CD4-positive, alpha-beta T cell treated with Interferon alpha-2 for 1 hour (primary cell): Measurements from ENCODE around the gene KYAT1.

Experiments
- DNase-seq, 2 donors: peaks; one replicate each; pipeline ENCODE4 v3.0.0-alpha.2; 2020 to 2022

Gene KYAT1

DNA sequence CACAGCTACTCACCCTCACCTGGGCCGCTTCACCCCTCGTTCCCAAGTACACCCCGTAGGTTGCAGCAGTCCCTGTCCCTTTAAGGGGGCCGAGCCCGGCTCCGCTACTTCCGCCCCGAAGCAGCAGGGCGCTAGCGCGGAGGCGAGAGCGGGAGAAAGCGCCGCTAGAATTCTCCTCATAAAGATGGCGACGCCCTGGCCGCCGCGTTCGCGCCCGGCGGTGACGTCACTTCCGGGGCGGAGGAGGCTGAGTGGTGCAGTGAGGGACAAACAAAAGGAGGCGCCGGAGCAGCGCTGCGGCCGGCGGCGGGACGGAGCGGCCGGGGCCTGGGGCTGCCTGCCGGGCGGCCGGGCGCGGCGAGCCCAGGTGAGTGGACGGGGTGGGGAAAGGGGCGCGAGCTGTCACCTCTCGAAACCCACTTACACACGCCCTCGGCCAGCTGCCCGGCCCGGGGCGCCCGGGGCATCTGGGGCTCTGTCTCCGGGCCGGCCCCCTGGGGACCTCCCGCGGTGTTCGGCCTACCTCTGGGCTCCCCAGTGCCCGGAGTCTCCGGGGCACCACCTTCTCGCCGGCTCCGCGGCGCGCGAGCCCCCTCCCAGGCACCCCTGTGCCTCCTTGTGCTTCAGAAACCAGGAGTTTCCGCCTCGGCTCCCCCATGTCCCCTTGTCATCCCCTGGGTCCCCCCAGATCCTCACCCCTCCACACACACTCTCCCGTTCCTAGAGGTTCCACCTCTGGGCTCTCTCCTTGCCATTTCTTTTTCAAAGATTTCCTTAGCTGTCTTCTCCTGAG, at the start of gene KYAT1, which contains the start of gene LRRC8A:
KYAT1 (minus strand) TSS at position 67 of the 793 bp plus-strand sequence. CDS start 36,545 bp downstream, outside the sequence.
LRRC8A (plus strand) TSS at position 250 of the 793 bp plus-strand sequence. CDS start 25,032 bp downstream, outside the sequence.
- DNase-seq, result peak; percentile 96 to 98

DNA sequence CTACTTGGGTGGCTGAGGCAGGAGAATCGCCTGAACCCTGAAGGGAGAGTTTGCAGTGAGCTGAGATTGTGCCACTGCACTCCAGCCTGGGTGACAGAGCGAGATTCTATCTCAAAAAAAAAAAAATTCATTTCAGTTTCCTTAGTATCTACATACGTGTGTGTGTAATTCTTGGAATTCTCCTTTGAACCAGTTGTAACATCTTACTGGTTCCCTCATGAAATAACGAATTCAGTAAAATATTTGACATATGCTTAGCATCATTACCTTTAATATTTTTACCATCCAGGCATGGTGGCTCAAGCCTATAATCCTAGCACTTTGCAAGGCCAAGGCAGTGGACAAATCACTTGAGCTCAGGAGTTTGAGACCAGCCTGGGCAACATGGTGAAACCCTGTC, 47.8 kb upstream of the KYAT1 start:
- DNase-seq, result no peak

DNA sequence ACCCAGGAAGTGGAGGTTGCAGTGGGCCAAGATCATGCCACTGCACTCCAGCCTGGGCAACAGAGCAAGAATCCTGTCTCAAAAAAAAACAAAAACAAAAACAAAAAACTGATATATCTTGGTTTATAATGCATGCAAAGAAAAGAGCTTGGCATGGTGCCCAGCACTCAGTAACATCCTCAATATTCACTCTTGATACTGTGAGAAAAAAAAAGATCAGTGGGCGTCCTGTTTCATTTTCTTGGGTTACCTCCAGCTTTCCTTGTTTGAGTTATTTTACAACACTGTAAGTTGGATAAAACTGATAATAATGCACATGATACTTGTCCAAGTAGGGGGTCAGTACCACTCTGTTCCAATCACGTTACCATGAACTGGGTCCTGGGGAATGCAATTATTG, 46.9 kb upstream of the KYAT1 start:
- no peak for DNase-seq

DNA sequence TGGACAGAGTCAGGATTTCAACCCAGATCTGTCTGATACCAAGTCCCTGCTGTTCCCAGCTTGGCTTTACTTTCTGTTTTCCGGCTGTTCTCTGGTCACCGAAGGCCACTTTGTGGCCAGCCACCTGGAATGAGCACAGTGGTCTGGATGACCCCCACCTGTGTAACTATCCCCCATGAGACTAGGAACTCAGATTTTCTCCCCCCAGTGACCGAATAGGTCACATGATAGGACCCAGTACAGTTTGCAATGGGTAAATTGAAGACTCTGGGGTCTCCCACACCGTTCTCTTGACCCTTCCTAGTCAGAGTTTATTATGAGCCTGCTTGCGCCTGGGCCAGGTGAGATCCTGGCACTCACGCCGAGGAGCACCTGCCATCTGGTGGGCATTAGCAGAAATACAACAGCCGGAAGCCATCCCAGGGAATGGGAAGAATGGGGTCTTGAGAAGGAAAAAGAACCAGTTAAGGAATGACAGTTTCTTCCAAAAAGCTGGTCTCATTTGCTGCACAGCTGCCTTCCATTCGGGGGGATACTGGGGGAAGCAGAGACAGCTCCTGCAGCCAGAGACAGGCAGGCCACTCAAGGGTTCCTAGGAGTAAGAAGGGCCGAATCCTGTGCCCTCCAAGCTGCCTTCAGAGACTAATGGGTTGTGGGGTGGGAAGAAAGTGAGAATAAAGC, 46.1 kb upstream of the KYAT1 start:
- DNase-seq, result peak; percentile 42 to 63

DNA sequence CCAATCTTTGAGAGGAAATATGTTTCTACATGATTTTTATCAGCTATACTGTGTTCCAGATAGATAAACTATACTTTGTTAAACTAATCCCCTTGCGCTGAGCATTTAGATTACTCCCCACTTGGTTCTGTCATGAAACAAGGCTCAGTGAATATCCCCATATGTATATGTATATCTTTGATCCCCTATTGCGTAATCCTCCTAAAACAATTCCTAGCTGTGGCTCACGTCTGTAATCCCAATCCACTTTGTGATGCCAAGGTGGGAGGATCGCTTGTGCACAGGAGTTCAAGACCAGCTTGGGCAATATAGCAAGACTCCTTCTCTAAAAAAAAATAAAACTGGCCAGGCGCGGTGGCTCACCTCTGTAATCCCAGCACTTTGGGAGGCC, 41.7 kb upstream of the KYAT1 start:
- DNase-seq, result no peak

DNA sequence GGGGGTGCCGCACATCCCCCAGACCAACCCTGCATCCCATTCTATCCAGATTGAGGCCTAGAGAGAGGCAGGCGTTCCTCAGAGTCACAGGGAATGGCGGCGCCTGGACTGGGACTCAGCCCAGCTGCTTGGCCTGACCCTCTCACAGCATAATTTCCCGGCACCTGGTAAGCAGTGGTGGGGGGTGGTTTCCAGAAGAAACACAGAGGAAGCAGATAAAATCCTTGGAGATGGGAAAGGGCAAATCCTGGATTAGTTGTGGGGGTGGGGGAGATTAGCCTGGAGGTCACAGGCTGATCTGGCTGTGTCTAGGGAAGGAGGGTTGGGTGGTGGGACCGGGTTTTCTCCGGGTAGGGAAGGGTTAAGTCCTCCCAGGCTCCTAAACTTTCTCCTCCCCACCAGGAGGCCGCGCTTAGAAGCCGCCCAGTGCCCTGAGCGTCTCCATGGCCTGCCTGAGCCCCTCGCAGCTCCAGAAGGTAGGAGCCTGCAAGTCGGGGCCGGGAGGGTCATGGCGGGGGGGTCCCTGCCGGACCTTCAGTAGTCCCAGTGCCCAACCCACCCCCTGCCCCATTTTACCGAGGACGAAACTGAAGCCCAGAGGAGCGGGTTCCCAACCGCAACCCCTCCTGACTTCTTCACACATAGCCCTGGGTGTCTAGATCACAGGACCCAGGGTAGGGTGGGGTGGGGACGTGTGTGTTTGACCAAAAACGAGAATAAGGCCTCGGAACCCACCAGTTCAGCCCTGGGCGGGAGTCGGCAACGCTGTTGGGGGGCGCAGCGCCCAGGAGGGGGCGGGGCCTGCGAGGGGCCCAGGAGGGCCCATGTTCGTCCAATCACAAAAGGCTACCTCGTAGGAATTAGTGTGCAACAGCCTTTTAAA, 40.4 kb upstream of the KYAT1 start:
- DNase-seq, result no peak

DNA sequence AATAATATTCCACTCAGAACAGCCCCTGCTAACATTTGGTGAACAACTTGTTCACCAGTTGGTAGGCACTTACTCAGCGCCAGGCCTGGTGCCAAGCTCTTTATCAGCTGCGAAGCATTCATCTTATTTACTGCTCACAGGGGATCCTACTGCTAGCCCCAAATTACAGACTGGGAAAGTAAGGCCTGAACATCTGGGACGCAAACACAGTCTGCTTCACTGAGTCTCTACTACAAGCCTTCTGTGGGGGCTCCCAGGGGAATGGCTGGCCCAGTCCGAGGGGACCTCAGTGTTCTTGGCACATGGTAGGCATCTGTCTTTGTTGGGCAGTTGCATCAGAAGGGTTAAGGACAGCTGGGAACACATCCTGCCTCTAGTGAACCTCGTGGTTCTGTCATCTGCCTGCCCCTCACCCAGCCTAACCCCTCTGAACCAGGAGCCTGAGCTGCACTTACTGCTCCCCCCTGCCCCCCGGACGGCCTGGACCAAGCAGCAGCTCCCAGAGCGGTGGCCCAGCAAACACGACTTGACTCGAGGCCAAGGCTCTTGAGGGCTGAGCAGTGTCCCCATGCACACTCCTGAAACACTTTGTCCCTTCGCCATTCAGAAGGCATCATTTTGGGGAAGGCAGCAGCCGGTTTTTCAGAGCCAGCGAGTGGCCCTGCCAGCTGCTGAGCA, 38.8 kb upstream of the KYAT1 start, which contains the start of gene PHYHD1:
PHYHD1 (plus strand) TSS at position 602 of the 678 bp plus-strand sequence. CDS start 1,342 bp downstream, outside the sequence.
- DNase-seq, result no peak

DNA sequence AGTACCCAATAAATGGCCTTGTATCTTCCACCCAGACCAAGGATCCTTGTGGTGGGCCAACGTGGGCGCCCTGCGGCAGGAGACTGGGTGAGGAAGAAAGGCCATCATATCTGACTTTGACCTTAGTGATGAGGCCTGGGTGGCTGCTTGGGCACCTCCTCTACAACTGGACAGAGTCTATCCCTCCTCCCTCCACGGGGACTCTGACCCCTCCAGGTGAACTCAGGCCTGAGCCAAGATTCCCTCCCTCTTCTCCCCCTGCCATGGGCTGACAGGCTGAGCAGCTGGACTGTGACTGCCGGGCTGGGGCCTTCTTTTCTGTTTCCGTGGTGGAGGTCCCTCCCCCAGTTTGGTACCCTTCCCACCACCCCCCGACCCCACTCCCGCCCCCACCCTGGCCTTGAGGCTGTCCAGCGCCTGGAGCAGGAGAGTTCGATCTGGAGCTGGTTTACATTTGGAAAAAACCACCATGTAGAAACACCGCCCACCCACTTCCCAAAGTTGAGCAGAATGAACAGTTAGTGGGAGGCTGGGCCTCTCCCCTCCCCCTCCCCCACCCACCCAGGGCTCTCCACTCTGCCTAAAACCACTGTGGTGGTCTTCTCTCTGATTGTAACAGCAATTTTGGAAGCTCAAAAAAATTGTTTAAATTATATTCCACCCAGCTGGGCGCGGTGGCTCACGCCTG, 37.8 kb upstream of the KYAT1 start:
- DNase-seq, result no peak

DNA sequence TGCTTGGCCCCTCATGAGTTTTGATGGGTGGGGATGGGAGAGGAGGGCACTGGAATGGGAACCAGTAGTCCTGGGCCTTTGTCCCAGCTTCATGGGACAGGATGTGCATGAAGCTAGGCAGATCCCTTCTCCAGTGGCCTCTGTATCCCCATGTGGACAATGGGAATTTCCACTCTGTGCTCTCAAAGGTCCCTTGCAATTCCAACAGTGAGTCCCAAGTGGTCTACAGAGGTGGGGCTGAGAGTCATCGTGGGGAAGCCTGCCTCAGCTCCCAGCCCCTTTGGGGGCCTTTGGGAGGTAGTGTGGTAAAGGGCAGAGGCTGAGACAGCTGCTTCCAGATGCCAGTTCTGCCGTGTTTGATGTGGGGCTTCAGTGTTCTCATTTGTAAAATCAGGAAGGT, 37.2 kb upstream of the KYAT1 start:
- no peak for DNase-seq

DNA sequence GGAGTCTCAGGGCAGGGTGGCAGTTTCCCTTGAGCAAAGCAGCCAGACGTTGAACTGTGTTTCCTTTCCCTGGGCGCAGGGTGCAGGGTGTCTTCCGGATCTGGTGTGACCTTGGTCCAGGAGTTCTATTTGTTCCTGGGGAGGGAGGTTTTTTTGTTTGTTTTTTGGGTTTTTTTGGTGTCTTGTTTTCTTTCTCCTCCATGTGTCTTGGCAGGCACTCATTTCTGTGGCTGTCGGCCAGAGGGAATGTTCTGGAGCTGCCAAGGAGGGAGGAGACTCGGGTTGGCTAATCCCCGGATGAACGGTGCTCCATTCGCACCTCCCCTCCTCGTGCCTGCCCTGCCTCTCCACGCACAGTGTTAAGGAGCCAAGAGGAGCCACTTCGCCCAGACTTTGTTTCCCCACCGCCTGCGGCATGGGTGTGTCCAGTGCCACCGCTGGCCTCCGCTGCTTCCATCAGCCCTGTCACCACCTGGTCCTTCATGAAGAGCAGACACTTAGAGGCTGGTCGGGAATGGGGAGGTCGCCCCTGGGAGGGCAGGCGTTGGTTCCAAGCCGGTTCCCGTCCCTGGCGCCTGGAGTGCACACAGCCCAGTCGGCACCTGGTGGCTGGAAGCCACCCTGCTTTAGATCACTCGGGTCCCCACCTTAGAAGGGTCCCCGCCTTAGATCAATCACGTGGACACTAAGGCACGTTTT, 35.5 kb upstream of the KYAT1 start:
- DNase-seq, result no peak

DNA sequence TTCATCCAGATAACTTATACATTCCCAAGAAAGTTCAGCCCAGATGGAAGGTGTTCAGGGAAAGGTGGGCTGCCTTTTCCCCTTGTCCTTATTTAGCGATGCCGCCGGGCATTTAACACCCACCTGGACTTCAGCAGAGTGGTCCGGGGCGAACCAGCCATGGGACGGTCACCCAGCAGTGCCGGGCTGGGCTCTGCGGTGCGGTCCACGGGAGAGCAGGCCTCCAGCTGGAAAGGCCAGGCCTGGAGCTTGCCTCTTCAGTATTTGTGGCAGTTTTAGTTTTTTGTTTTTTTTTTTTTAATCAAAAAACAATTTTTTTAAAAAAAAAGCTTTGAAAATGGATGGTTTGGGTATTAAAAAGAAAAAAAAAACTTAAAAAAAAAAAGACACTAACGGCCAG, 35.0 kb upstream of the KYAT1 start:
- DNase-seq, result no peak

DNA sequence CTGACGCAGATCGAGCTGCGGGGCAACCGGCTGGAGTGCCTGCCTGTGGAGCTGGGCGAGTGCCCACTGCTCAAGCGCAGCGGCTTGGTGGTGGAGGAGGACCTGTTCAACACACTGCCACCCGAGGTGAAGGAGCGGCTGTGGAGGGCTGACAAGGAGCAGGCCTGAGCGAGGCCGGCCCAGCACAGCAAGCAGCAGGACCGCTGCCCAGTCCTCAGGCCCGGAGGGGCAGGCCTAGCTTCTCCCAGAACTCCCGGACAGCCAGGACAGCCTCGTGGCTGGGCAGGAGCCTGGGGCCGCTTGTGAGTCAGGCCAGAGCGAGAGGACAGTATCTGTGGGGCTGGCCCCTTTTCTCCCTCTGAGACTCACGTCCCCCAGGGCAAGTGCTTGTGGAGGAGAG, 34.5 kb upstream of the KYAT1 start:
- no peak for DNase-seq

DNA sequence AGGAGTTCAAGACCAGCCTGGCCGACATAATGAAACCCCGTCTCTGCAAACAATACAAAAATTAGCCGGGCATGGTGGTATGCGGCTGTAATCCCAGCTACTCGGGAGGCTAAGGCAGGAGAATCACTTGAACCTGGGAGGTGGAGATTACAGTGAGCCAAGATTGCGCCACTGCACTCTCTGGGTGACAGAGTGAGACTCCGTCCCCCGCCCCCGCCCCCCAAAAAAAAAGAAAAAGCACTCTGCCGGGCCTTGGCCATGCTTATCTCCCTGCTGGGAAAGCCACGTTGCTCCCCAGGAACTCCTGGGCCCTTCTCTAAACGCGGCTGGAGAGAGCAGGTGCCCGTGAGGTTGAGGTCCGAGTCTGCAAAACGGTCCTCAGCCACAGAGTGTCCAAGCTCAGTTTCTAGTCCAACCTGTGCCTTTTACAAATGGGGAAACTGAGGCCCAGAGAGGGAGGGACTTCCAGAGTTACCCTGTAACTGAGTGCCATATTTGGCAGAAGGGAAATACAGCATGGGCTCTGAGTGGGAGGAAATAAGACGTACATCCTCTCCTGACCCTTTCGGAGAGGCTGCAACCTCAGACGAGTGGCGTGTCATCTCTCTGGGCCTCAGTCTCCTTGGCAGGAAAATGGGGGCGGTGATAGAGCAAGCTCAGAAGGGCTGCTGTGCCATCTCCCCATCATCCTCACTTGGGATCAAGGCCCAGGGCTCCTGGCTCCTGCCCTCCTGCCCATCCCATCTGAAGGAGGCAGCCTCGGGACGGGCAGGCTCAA, 32.4 kb upstream of the KYAT1 start:
- no peak for DNase-seq

DNA sequence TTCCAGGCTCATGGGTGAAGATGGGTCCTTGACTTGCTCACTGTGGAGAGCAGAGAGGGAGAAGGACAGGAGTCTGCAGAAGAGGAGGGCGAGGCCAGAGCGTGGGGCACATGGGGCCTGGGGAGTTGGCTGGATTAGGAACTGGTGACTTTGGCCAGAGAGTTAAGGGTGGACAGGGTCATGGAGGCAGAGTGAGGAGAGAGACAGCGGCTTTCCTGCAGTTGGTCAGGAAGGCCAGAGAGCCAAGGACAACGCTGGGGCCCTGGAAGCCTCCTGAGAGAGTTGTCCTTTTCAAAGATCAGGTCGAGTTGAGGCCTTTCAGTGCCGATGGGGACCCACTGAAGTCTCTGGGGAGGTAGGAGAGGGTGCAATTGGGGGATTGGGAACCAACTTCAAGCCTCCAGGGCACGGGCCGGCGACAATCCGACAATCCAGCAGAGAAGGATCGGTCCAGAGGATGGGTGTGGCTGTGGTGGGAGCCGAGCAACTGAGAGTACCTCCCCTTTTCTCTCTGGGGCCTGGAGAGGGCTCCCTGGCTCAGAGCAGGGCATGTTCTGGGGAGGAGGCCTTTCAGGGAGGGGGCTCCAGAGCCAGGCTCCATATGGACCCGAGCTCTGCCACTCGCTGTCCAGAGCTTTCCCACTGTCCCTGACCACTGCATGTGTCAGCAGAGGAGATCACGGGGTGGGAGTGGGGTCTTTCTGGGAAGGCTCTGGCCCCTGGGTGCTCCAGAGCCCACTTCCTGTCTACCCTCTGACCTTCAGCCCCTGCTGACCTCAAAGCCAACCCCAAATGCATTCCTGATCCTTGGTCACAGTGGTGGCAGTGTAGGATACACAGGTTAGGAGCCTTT, 31.5 kb upstream of the KYAT1 start:
- no peak for DNase-seq

DNA sequence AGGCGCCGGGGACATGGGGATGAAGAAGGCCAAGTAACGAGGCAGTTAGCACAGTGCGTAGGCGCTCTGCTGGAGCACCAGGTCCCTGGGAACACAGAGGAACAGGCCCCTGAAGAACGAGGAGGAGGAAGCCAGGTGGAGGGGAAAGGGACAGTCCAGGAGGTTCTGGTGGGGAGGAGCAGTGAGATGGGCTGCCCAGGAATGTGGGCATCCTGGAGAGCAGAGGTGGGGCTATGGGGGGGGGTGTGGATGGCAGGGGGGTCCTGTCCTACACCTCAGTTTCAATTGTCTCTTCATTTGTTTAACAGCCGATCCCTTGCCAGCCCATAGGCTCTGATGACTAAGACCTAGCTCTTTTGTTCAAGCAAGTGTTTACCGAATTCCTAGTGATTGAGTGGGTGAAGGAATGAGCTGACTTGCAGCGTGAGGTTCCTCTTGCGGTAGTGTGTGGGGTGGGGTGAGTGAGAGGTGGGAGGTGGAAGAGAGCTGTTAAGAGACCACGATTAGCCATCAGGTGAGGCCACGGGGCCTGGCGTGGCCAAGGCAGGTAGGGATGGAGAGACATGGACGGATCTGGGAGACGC, 30.6 kb upstream of the KYAT1 start:
- DNase-seq, result no peak

DNA sequence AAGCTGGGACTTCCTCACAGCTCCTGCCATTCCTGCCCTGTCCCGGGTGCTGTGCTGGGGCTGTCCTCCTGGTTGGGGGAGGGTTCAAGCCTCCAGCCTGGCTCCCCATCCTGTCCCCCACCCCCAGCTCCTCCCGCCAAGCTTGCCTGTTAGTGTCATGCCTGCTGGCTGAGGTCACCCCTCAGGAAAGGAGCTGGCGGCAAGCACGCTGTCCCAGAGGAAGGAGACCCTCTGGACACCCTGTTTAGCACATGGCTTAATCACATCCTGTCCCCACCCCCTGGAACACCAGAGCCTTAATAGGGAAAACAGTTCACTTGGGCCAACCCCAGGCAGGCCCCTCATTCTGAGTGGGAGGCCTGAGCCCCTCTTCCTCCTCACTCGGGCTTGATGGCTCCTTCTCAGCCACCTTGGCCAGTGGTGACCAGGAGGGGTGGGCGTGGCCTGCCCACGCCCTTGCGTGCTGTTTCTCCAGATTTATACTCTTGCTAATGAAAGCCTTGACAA, 29.8 kb upstream of the KYAT1 start:
- DNase-seq, result no peak

DNA sequence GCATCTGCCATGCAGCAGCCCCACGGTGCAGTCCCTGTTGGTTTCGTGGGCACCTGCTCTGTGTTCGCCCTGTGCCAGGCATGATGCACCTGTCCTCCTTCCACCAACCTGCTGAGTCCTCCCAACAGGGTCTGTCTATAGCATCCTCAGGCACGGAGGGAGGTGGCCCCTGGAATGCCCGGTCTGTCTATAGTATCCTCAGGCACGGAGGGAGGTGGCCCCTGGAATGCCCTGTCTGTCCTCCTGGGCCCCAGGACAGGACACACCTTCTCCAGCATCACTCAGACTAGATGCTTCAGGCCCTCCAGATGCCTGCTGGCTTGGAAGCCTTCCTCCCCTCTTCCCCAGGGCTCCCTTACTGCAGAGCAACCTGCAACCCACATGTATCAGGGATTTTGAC, 29.2 kb upstream of the KYAT1 start:
- DNase-seq, result no peak

DNA sequence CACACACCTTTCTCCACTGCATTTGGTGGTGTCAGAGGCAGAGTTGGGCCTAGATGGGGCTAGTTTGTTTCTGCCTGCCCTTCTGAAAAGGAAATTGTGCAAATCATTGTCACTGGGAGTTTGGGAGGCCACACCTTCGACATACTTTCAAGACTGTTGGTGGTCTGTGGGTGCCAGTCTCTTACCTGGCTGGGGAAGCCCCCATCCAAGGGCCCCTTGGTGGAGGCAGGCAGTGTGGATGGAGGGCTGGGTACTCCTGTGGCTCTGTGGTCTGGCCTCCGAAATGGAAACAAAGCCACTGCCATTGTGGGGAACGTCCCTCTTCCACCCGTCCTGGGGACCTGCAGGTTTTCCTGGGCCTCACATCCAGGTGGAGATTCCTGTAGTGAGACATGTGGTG, 28.1 kb upstream of the KYAT1 start:
- DNase-seq, result no peak

DNA sequence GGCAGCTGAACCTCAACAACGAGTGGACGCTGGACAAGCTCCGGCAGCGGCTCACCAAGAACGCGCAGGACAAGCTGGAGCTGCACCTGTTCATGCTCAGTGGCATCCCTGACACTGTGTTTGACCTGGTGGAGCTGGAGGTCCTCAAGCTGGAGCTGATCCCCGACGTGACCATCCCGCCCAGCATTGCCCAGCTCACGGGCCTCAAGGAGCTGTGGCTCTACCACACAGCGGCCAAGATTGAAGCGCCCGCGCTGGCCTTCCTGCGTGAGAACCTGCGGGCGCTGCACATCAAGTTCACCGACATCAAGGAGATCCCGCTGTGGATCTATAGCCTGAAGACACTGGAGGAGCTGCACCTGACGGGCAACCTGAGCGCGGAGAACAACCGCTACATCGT, 26.6 kb upstream of the KYAT1 start:
- DNase-seq, result no peak
